Measurements from ENCODE around the gene SRPX. TPM values are rescaled to one million over a fixed set of nuclear protein-coding genes. Genes with fewer than 3 reads are reported as not detected.

The SRPX gene
- total and polyA plus RNA-seq, 10 of the 15 experiments (the other 5 are each of a cell fraction or from before 2014, with no cell fraction given), result 0.05 to 0.79 (median 0.23) TPM; not detected in 1

GRCh38 chrX:38103857-38104812 lies 116.5 kb downstream of the SRPX start:
- no peaks in the 10 kb centered on the region for H3K4me1 ChIP-seq (ENCODE audit: control insufficient read depth, insufficient read depth, low read length)
- H3K27ac ChIP-seq (ENCODE audit: control insufficient read depth, insufficient read depth), result peak overlapping the region; percentile 51; the same call in 1 of the 2 replicates
- H3K36me3 ChIP-seq (ENCODE audit: control insufficient read depth in 2 of 2, insufficient read depth in 2 of 2, low read length in 1 of 2), result no peaks in the 10 kb centered on the region
- peak overlapping the region; percentile 38; the same call in 1 of the 2 replicates for H3K4me2 ChIP-seq (ENCODE audit: control insufficient read depth, insufficient read depth)
- H3K9ac ChIP-seq (ENCODE audit: control insufficient read depth, insufficient read depth, low read length), result no peak overlapping the region; the same call in 1 of the 2 replicates
- SMC1A ChIA-PET (ENCODE audit: uncharacterized antibody, unreplicated experiment), result interaction anchor here (0.6 to 1.4 kb wide), 6 partner anchors 10 to 145 kb away, joined by 3 to 4 read pairs (median 3); no protein-coding TSS in a partner anchor
- H3K79me2 ChIP-seq (ENCODE audit: control insufficient read depth, insufficient read depth, low read length), result no peaks in the 10 kb centered on the region
- POLR2A ChIA-PET, result no interaction called here
- H3K9me3 ChIP-seq (replicated peaks; ENCODE audit: control insufficient read depth, insufficient read depth, low read length), result no peaks in the 10 kb centered on the region; the same call in 2 of the 3 replicates
- in situ Hi-C loops (cut with MboI) (no loop called here), intact Hi-C loops (cut with micrococcal nuclease; ENCODE audit: unreplicated experiment) (loop anchor here (2.0 to 10.0 kb wide), 4 partner anchors 47 to 177 kb away; no protein-coding TSS in a partner anchor)
- CTCF ChIA-PET, result interaction anchor here (1.4 kb wide), 1 partner anchor 8 kb away, joined by 4 read pairs; no protein-coding TSS in a partner anchor
- no TSS peak for BruUV-seq (replicated peaks)
- no peaks in the 10 kb centered on the region for H4K20me1 ChIP-seq (ENCODE audit: control insufficient read depth, insufficient read depth)
- FAIRE-seq (peak; percentile 87), ATAC-seq (peak; percentile 89), DNase-seq (ENCODE audit: low read depth, low spot score) (peak; percentile 76)
- no peaks in the 10 kb centered on the region for H3K27me3 ChIP-seq (replicated peaks in 1 of 2; ENCODE audit: control insufficient read depth in 2 of 2, insufficient read depth in 2 of 2, low read length in 1 of 2)
- RAD21 ChIA-PET (ENCODE audit: unreplicated experiment), result interaction anchor here (0.7 kb wide), 1 partner anchor 62 kb away, joined by 4 read pairs; no protein-coding TSS in a partner anchor
- no peak overlapping the region for H3K4me3 ChIP-seq
- 0% methylated on average over 5 of the region's 5 CpGs for WGBS (ENCODE audit: insufficient coverage, insufficient replicate concordance, low lambda C conversion rate, missing lambda C conversion rate)
- no peak overlapping the region; the same call in 1 of the 2 replicates for H2AFZ ChIP-seq (ENCODE audit: control insufficient read depth, low read depth, low read length)
- TF ChIP-seq SIX5 (IDR thresholded peaks at IDR 0.05; ENCODE audit: low read depth, low read length, severe bottlenecking) (no peak), IKZF1 (conservative IDR thresholded peaks at IDR 0.05) (peak; percentile 61; the same call in 1 of the 2 replicates), ZNF24 (IDR thresholded peaks at IDR 0.05) (peak; percentile 33; the same call in 1 of the 2 replicates), PAX8 (IDR thresholded peaks at IDR 0.05) (no peak), POLR2AphosphoS2 (IDR thresholded peaks at IDR 0.05; ENCODE audit: low read depth, low read length) (no peak), IRF4 (IDR thresholded peaks at IDR 0.05; ENCODE audit: low read depth, low read length) (no peak), BCL3 (IDR thresholded peaks at IDR 0.05; ENCODE audit: borderline replicate concordance, insufficient read depth, low read depth, low read length, poor library complexity, severe bottlenecking) (no peak), ZBTB4 (CRISPR knock-in tag; IDR thresholded peaks at IDR 0.05) (no peak), POLR2A (IDR thresholded peaks at IDR 0.05; ENCODE audit: low read depth, low read length) (no peak), CREB1 (IDR thresholded peaks at IDR 0.05; ENCODE audit: low read depth) (no peak), USF1 (IDR thresholded peaks at IDR 0.05; ENCODE audit: borderline replicate concordance, extremely low read length, insufficient read depth, low read depth, low read length) (no peak), GABPA (IDR thresholded peaks at IDR 0.05; ENCODE audit: low read depth) (no peak), E2F8 (IDR thresholded peaks at IDR 0.05; ENCODE audit: low read depth, partially characterized antibody) (no peak)

All from GM12878 (cell line).